ENCODE measurements around the gene NDST1.
"Not testable (repeated sequence)": the region's sequence is repeated elsewhere in the genome, so short reads cannot be mapped to it uniquely, and the experiment has no call there.

The NDST1 gene

DNA sequence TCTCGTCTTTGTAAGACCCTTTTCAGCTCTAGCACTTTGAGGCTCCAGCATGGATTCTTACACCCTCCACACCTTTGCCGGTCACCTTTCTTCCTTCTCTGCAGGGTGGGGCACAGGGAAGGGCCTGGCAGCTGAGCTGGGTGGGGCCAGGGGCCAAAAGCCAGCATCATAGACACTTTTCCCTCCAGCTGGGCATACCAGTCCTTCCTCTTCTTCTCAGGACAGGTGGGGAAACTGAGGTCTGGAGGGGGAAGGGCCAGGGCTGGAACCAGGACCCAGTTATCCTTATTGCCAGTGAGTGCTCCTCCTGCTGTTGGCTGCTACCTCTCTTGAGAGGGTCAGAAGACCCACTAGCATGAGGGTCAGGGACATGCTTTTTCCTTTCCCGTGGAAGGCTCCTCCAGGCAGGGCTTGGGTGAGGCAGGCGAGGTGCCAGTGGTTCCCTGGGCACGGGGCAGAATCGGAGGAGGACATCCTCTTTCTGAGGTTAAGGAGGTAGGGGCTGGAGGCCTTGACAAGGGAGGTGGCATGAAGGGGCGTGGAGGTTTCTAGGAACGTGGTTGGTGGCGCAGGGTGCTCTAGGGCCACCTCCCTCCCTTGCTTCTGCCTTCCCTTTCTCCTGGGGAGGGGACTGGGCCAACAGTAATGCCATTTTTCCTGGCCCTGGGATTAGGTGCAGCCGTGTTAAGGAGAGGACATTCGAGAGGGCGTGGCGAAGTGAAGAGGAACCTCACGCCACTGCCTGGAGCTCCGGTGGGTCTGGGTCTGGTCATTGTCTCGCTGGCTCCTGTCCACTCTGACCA, at the start of gene NDST1:
Gene NDST1, plus strand, starts transcription at position 658 of the 803 bp plus-strand sequence. CDS start 13,124 bp downstream, outside the sequence.
- DNase-seq (ENCODE audit: low read depth) = no peak

GRCh38 chr5:150458802-150459557, 49.0 kb upstream of the NDST1 start:
- DNase-seq (ENCODE audit: low read depth) = no peak

DNA sequence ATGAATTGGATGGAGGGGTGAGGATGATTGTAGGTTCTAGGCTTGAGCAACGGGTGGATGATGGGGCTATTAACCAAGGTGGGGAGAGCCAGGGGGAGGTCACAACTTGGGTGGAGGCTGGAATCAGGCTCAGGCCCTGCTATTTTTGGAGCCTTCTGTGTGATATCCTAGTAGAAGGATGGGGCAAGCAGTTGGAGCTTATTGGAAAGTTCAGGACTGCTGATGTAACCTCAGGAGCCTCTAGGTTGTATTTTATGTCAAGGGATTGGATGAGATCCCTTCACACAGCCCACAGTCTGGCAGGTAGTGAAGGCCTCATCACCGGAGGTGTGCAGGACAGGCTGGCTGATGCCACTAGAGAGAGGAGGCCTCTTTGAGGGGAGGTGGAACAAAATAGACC, 47.1 kb upstream of the NDST1 start:
- no peak for DNase-seq (ENCODE audit: low read depth)

DNA sequence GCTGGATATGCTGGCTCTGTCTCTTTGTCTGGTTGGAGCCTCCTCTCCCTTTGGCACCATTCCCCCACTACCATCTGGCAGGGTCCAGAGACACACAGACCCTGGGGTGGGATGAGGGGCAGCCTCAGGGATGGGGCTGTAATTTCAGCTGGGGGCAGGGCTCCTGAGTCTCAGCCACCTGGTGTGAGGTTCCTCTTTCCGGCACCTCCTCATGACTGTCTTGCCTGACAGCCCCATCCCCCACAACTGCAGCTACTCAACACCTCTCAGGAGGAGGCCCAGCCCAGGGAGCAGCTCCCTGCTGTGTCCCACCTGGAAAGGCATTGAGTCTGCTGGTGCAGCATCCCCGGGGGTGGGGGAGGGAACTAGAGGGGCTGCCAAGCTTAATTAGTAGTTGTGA, 46.7 kb upstream of the NDST1 start:
- DNase-seq (ENCODE audit: low read depth) = no peak

GRCh38 chr5:150464554-150465012, 43.3 kb upstream of the NDST1 start:
- no peak for DNase-seq (ENCODE audit: low read depth)

DNA sequence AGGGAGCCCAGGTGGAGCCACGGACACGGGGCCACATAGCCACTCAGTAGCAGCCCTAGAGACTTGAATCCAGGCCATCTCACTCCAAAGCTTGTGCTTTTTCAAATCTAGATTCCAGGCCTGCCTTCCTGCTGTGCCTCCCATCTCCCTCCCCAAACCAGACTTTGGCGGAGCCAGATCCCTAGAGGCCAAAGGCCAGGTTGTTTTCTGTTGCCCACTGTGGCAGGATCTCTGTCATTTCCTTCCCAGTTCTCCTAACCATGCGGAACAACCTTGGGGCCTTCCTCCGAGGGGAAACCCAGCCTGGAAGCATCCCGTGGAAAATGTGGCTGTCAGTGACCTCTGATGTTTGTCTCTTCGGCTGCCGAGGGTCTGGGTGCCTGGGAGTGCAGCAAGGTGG, 42.0 kb upstream of the NDST1 start:
- DNase-seq (ENCODE audit: low read depth) = no peak

GRCh38 chr5:150468206-150468605, 39.7 kb upstream of the NDST1 start:
- DNase-seq (ENCODE audit: low read depth) = no peak

- peak; percentile 96 for DNase-seq (ENCODE audit: low read depth)
These were observed 38.0 kb upstream of the NDST1 start for GRCh38 chr5:150469718-150470469.

DNA sequence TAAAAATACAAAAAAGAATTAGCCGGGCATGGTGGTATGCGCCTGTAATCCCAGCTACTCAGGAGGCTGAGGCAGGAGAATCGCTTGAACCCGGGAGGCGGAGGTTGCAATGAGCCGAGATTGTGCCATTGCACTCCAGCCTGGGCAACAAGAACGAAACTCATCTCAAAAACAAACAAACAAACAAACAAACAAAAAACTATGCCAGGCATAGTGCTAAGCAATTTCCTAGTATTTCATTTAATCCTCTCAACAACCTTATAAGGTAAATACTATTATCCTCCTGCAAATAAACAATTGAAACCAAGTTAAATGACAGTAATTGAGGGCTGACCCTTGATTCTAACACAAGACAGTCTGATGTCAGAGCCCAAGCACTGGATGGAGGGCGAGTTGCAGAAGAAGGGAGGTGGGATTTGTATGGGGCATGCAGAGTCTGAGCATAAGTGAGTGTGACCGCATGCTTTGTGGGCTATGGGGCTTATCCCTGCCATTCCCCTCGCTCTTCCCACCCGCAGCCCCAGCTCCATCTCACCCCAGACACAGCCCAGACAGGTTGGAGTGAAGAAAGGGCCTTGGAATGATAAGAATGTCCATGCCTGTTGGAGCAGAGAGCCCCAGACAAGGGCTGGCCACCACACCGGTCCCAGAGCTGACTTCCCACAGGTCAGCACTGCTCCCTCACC, 34.1 kb upstream of the NDST1 start:
- peak; percentile 83 for DNase-seq (ENCODE audit: low read depth)

DNA sequence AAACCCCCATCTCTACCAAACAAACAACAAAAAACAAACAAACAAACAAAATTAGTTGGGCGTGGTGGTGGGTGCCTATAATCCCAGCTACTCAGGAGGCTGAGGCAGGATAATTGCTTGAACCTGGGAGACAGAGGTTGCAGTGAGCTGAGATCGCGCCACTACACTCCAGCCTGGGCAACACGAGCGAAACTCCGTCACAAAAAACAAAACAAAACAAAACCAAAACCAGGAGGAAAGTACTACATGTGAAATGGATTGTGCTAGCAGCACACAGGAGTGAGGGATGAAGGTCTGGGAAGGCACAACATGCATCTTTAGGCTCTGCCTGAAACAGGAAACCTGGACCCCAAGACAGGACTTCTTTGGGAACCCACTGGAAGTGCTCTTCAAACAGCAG, 31.4 kb upstream of the NDST1 start:
- not testable (repeated sequence) for DNase-seq (ENCODE audit: low read depth)

DNA sequence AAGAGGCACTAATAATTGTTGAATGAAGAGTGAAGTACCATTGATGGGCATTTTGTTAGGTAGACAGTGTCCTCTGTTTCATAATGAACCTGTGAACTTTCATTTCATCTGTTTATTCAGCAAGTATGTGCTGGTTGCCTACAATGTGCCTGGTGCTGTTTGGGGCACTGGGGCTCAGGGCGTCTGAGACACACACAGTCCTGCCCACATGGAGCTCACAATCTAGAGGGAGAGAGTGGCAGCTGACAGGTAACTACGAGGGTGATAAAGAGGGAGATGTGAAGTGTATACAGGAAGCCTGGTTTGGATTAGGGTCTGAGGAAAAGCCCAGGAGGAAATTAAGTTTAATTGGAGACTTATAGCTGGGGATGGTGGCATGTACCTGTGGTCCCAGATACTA, 28.5 kb upstream of the NDST1 start:
- no peak for DNase-seq (ENCODE audit: low read depth)

GRCh38 chr5:150481708-150481965, 26.3 kb upstream of the NDST1 start:
- DNase-seq (ENCODE audit: low read depth) = no peak

DNA sequence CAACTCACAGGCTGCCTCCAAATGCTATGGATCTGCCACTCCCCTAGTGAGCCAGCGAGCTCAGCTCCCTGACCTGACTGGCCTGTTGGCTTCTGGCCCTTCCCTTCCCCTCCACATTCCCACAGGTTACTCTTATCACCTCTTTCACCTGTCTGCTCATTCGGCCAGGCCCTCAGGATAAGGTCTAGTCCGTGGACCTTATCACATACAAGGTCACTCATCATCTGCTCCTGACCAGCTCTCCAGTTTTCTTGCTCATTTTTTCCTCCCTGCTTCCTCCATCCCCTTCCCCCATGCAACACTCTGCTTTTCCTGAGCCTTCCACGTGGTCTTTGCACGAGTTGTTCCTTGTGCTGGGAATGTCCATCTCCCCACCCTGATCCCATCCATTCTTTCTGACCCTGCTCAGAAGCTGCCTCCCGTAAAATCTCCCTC, 25.9 kb upstream of the NDST1 start:
- DNase-seq (ENCODE audit: low read depth) = no peak

DNA sequence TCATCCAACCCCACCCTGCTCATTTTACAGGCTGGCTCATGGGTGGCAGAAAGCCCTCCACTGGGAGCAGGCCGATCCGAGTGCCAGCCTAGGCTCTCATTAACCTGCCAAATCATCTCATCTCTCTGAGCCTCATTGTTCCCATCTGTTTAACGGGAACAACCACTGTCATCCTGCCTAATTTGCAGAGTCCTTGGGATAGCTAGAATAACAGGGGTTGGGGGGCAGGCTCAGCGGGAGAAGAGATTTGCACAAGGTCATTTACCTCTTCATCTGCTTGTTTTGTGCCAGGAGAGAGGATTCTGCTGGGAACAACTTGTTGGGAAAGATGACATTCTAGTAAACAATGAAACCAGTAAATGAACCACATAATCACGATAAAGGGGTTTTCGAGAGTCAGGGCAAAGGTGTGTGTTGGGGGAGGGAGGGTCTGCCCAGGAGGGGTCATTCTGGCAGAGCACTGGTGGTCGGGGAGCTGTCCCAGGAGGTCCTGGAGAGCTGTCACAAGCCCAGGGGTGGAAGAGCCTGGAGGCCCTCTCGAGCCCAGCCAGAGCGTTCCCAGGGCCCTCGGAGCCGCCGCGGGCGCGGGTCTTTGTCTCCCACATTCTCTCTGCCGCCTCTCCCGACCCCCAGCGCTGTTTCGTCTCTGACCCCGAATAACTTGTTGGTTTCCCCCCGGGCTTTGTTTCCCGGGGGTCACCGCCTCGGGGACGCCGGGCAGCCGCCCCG, 22.8 kb upstream of the NDST1 start:
- DNase-seq (ENCODE audit: low read depth) = no peak

- no peak for DNase-seq (ENCODE audit: low read depth)
These were observed 22.1 kb upstream of the NDST1 start for GRCh38 chr5:150485693-150486401.

- no peak for DNase-seq (ENCODE audit: low read depth)
These were observed 21.3 kb upstream of the NDST1 start for GRCh38 chr5:150486402-150487198.

DNA sequence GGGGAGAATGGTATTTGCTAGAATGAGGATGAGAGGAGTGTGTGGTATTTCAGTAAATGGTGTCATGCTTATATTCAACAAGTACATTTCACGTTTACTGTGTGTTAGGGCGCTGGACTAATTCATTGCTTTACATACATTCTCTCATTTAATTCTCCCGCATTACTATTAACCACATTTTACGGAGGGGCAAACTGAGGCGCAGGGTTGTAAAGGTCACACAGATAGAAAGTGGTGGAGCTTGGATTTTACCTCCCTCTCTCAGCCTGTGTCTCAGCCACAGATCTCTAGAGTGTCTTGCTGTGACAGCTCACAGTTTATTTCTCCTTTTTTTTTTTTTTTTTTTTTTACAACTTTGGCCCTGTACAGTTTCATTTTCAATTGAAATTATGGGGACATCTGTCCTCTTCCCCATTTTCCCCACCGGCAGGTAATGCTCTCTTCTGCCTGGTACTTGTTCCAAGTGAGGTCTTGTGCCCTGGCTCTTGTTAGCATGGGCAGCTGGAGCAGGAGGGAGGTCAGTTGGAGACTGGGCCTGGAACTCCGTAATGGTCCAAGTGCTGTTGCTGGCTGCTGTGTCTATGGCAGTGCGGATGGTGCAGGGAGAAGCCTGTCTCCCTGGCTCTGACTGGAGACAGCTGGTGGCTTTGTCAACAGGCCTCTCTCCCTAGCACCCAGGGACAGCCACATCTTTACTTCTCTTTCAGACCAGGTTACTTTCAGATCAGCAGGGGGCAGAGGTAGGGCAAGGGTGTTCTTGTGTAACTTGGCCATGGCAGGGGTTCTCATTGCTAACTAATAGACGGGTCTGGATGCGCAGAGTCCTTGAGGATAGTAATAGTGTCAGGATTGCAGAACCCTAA, 20.5 kb upstream of the NDST1 start:
- DNase-seq (ENCODE audit: low read depth) = no peak

- DNase-seq (ENCODE audit: low read depth) = no peak
These were observed 19.2 kb upstream of the NDST1 start for GRCh38 chr5:150488519-150489359.

Measured in non-pigmented ciliary epithelial cell (primary cell).